ENCODE measurements around the gene EIF4E2. TPM values are rescaled to one million over a fixed set of nuclear protein-coding genes. Genes with fewer than 3 reads are reported as not detected.

EIF4E2 gene
- total RNA-seq, 6 experiments from 2014 or later = 24.3 to 47.7 (median 42.0) TPM

DNA sequence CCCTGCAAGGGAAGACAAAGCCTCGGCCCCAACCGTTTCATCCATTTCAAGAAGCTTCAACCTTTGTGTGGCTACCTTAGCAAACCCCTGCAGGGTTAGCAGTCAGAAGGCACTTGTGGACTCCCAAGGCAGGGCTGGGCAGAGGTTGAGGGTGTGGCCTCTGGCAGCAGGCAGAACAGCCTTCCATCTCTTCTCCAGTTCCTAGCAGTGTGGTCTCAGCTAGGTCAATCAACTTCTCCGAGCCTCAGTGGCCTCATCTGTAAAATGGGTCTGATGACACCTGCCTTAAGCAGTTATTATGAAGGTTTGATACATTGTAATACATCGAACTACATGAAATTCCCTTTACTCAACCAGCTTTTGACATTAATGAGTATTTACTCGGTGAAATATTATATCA is 37.1 kb upstream of the EIF4E2 start:
- Histone ChIP-seq H3K9me3 (no peaks in the 10 kb centered on the region), H3K36me3 (no peaks in the 10 kb centered on the region), H3K4me3 (no peak overlapping the region), H3K27me3 (no peaks in the 10 kb centered on the region), H3K4me1 (no peaks in the 10 kb centered on the region), H3K27ac (no peak overlapping the region)
- TF ChIP-seq, protein P1, sequence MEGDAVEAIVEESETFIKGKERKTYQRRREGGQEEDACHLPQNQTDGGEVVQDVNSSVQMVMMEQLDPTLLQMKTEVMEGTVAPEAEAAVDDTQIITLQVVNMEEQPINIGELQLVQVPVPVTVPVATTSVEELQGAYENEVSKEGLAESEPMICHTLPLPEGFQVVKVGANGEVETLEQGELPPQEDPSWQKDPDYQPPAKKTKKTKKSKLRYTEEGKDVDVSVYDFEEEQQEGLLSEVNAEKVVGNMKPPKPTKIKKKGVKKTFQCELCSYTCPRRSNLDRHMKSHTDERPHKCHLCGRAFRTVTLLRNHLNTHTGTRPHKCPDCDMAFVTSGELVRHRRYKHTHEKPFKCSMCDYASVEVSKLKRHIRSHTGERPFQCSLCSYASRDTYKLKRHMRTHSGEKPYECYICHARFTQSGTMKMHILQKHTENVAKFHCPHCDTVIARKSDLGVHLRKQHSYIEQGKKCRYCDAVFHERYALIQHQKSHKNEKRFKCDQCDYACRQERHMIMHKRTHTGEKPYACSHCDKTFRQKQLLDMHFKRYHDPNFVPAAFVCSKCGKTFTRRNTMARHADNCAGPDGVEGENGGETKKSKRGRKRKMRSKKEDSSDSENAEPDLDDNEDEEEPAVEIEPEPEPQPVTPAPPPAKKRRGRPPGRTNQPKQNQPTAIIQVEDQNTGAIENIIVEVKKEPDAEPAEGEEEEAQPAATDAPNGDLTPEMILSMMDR (IDR thresholded peaks at IDR 0.05) = no peak
- TF ChIP-seq POLR2A (IDR thresholded peaks at IDR 0.05) = no peak
- DNase-seq (no peak), ATAC-seq (no peak)
- intact Hi-C loops (cut with DNase I) = loop anchor here in 1 of 2 donors (10.0 kb wide), 1 partner anchor 59 kb away; the partner anchor contains the start of gene ALPI
- 66% methylated on average over 5 of the region's 5 CpGs for WGBS (ENCODE audit: insufficient coverage, low coverage, low lambda C conversion rate, missing lambda C conversion rate)

DNA sequence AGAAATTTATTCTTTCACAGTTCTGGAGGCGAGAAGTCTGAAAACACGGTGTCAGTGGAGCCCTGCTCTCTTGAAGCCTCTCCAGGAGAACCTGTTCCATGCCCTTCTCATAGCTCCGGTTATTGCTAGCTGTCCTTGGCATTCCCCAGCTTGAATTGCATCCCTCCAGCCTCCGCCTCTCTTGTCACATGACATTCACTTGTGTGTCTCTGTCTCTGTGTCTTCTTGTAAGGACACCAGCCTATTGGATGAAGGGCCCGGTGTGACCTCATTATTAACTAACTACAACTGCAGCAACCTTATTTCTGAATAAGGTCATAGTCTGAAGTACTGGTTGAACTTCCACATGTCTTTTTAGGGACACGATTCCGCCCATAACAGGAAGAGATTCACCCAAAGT is 34.9 kb upstream of the EIF4E2 start:
- Histone ChIP-seq H3K4me3 (no peak overlapping the region), H3K27me3 (no peaks in the 10 kb centered on the region), H3K9me3 (no peaks in the 10 kb centered on the region), H3K4me1 (no peaks in the 10 kb centered on the region), H3K27ac (no peak overlapping the region), H3K36me3 (no peaks in the 10 kb centered on the region)
- ATAC-seq (no peak), DNase-seq (no peak)
- intact Hi-C loops (cut with DNase I) = loop anchor here in 1 of 2 donors (10.0 kb wide), 1 partner anchor 61 kb away; the partner anchor contains the start of gene ALPI
- 87% methylated on average over 3 of the region's 7 CpGs for WGBS (ENCODE audit: insufficient coverage, low coverage, low lambda C conversion rate, missing lambda C conversion rate)
- no peak for TF ChIP-seq POLR2A (IDR thresholded peaks at IDR 0.05)
- TF ChIP-seq, protein P1 (IDR thresholded peaks at IDR 0.05) = no peak

DNA sequence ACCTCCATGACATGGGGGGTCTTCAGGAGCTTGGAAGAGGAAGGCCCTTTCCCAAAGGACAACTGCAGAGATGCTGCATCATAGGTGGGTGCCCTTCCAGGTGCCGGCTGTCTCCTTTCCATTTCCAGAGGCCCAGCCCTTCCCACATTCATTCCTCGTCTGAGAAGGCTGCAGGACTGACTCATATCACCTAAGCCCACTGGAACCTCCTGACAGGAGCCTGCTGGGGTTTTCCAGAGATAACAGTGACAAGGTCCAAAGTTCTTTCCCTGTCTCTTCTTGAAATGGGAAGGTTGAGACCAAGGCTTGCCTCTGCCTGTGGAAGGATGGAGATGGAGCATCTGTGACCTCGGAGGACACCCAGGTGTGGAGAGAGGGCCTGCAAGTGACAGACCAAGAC is 33.9 kb upstream of the EIF4E2 start:
- no peaks in the 10 kb centered on the region for H3K4me1 ChIP-seq
- H3K36me3 ChIP-seq = no peaks in the 10 kb centered on the region
- H3K4me3 ChIP-seq = no peak overlapping the region
- DNase-seq = no peak
- H3K27me3 ChIP-seq = no peaks in the 10 kb centered on the region
- no peak overlapping the region for H3K27ac ChIP-seq
- ATAC-seq = peak in 1 of 4 donors; percentile 41
- TF ChIP-seq, protein P1 (IDR thresholded peaks at IDR 0.05) = no peak
- TF ChIP-seq POLR2A (IDR thresholded peaks at IDR 0.05) = no peak
- H3K9me3 ChIP-seq = no peaks in the 10 kb centered on the region
- no CpG with 5 or more reads among the region's 3 CpGs for WGBS (ENCODE audit: insufficient coverage, low coverage, low lambda C conversion rate, missing lambda C conversion rate)
- intact Hi-C loops (cut with DNase I) = loop anchor here in 1 of 2 donors (10.0 kb wide), 1 partner anchor 62 kb away; the partner anchor contains the start of gene ALPI

DNA sequence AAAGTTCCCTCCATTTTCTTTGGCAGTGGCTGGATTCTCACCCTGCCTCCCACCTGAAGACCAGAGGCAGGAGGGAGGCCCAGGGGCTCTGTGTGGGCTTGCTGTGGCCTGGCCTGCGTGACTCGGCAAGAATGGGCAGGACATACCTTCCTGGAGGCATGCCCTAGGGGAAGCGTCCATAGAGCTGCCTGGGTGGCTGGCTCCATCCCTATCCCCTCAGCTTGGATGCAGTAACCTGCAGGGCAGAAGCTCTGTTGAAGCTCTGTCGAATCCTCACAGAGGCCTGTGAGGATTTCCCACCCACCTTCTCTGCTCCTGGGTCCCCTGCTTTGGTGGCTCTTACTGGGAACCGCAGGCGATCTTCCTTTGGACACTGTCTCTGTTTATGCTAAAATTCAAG is 31.6 kb upstream of the EIF4E2 start:
- H3K27ac ChIP-seq = no peak overlapping the region
- TF ChIP-seq, protein P1 (IDR thresholded peaks at IDR 0.05) = no peak
- TF ChIP-seq POLR2A (IDR thresholded peaks at IDR 0.05) = no peak
- intact Hi-C loops (cut with DNase I) = loop anchor here in 1 of 2 donors (10.0 kb wide), 1 partner anchor 64 kb away; the partner anchor contains the start of gene ALPI
- H3K36me3 ChIP-seq = no peaks in the 10 kb centered on the region
- 61% methylated on average over 3 of the region's 6 CpGs for WGBS (ENCODE audit: insufficient coverage, low coverage, low lambda C conversion rate, missing lambda C conversion rate)
- H3K4me1 ChIP-seq = peaks cover 0 to 14% (median 0%) of the 10 kb centered on the region in 4 donors
- H3K9me3 ChIP-seq = no peaks in the 10 kb centered on the region
- no peak overlapping the region for H3K4me3 ChIP-seq
- ATAC-seq (no peak), DNase-seq (no peak)
- H3K27me3 ChIP-seq = peaks cover 9 to 19% of the 10 kb centered on the region in 2 donors

All from right lobe of liver (tissue), 6 donors.